NCI-H2171 treated with DMSO at 0.1 percent for 48 hours (cell line): Measurements from ENCODE around the gene LCNL1.

Experiments
- DNase-seq: peaks from one replicate; lab custom pipeline; 2025; lab: John Stamatoyannopoulos, UW

Gene LCNL1

GRCh38 chr9:136960212-136960937 lies 22.4 kb upstream of the LCNL1 start:
- no peak for DNase-seq

GRCh38 chr9:136960938-136961275 lies 21.9 kb upstream of the LCNL1 start:
- DNase-seq: no peak

- no peak for DNase-seq
Measured at GRCh38 chr9:136961279-136962065, 21.3 kb upstream of the LCNL1 start.

- DNase-seq: no peak
Measured at GRCh38 chr9:136962163-136962562, 20.6 kb upstream of the LCNL1 start.

GRCh38 chr9:136962701-136963248 lies 20.0 kb upstream of the LCNL1 start:
- DNase-seq: no peak

GRCh38 chr9:136963341-136963740 lies 19.5 kb upstream of the LCNL1 start:
- DNase-seq: no peak

GRCh38 chr9:136963751-136964150 lies 19.0 kb upstream of the LCNL1 start:
- DNase-seq: no peak

- no peak for DNase-seq
Measured at GRCh38 chr9:136964171-136964689, 18.6 kb upstream of the LCNL1 start.

GRCh38 chr9:136964833-136965422 lies 17.9 kb upstream of the LCNL1 start:
- no peak for DNase-seq

- DNase-seq: no peak
Measured at GRCh38 chr9:136965771-136966484, 16.9 kb upstream of the LCNL1 start.

GRCh38 chr9:136968333-136969127 lies 14.3 kb upstream of the LCNL1 start:
- no peak for DNase-seq

- DNase-seq: no peak
Measured at GRCh38 chr9:136969150-136969549, 13.6 kb upstream of the LCNL1 start.

GRCh38 chr9:136969774-136970173 lies 13.0 kb upstream of the LCNL1 start:
- DNase-seq: no peak

- DNase-seq: no peak
Measured at GRCh38 chr9:136970361-136970760, 12.4 kb upstream of the LCNL1 start.

GRCh38 chr9:136971746-136972145 lies 11.0 kb upstream of the LCNL1 start:
- DNase-seq: no peak

- no peak for DNase-seq
Measured at GRCh38 chr9:136972335-136972734, 10.5 kb upstream of the LCNL1 start.

- DNase-seq: no peak
Measured at GRCh38 chr9:136972743-136973142, 10.1 kb upstream of the LCNL1 start.

GRCh38 chr9:136973618-136974617 lies 8.9 kb upstream of the LCNL1 start:
- DNase-seq: no peak

- DNase-seq: no peak
Measured at GRCh38 chr9:136974817-136975535, 7.8 kb upstream of the LCNL1 start.
